GM21786 (cell line): ENCODE measurements around the gene PIK3C2B.

Experiments used
- ATAC-seq: cut with Tn5 transposase; IDR thresholded peaks from one replicate; pipeline ENCODE4 v1.9.1; 2021; ENCODE audit not compliant: unreplicated experiment

Gene PIK3C2B

DNA sequence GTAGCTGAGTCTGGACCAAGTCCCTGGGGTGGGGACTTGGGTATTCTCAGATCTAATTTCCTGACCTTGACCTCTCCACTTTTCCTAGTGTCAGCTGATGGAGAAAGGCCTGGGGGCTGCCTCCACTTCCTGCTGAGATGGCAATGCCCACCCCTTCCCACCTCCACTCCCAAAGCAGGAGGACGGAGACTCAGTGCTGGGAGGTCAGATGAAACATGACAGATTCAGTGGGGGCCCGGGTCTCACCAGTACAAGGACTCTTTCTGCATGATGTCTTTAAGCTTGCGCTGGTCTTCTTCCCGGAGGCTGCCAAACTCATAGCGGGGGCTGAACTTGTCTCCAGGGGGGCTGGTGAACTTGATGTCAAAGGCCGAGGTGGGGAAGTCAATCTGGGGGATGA, 47.4 kb downstream of the PIK3C2B start:
- ATAC-seq, result no peak

GRCh38 chr1:204446413-204447111, 48.0 kb downstream of the PIK3C2B start:
- ATAC-seq, result peak; percentile 78

GRCh38 chr1:204445860-204446412, 48.7 kb downstream of the PIK3C2B start:
- ATAC-seq, result no peak
